NCI-H1048 (cell line): ENCODE measurements around the gene TJP2.
"Not testable (repeated sequence)": the region's sequence is repeated elsewhere in the genome, so short reads cannot be mapped to it uniquely, and the experiment has no call there.

ENCODE experiments used
- DNase-seq: peaks from one replicate; lab custom pipeline; 2025; lab: John Stamatoyannopoulos, UW

The TJP2 gene

GRCh38 chr9:69158471-69158870 lies 15.6 kb upstream of the TJP2 start:
- DNase-seq = no peak

- DNase-seq = not testable (repeated sequence)
Observed at GRCh38 chr9:69164573-69164972, 9.5 kb upstream of the TJP2 start.

GRCh38 chr9:69165581-69165980 lies 8.5 kb upstream of the TJP2 start:
- no peak for DNase-seq

GRCh38 chr9:69168709-69169217 lies 5.3 kb upstream of the TJP2 start:
- DNase-seq = no peak

- no peak for DNase-seq
Observed at GRCh38 chr9:69170231-69170630, 3.8 kb upstream of the TJP2 start.

GRCh38 chr9:69171049-69171448 lies 3.0 kb upstream of the TJP2 start:
- DNase-seq = no peak

GRCh38 chr9:69171517-69171916 lies 2.6 kb upstream of the TJP2 start:
- DNase-seq = no peak

- DNase-seq = no peak
Observed at GRCh38 chr9:69172895-69173294, 1.2 kb upstream of the TJP2 start.

- no peak for DNase-seq
Observed at GRCh38 chr9:69173497-69173890, 583 bp upstream of the TJP2 start.

- DNase-seq = no peak
Observed at GRCh38 chr9:69174616-69175463, 763 bp downstream of the TJP2 start.

- DNase-seq = no peak
Observed at GRCh38 chr9:69175486-69175885, 1.4 kb downstream of the TJP2 start.

- no peak for DNase-seq
Observed at GRCh38 chr9:69176471-69177171, 2.5 kb downstream of the TJP2 start.

- no peak for DNase-seq
Observed at GRCh38 chr9:69178583-69179011, 4.5 kb downstream of the TJP2 start.

GRCh38 chr9:69179037-69179436 lies 5.0 kb downstream of the TJP2 start:
- DNase-seq = no peak

GRCh38 chr9:69180200-69180599 lies 6.1 kb downstream of the TJP2 start:
- DNase-seq = no peak

GRCh38 chr9:69180670-69181069 lies 6.6 kb downstream of the TJP2 start:
- DNase-seq = no peak

GRCh38 chr9:69181908-69182353 lies 7.9 kb downstream of the TJP2 start:
- no peak for DNase-seq

- no peak for DNase-seq
Observed at GRCh38 chr9:69184266-69184665, 10.2 kb downstream of the TJP2 start.

- no peak for DNase-seq
Observed at GRCh38 chr9:69186841-69187611, 12.9 kb downstream of the TJP2 start.

GRCh38 chr9:69188975-69189374 lies 14.9 kb downstream of the TJP2 start:
- no peak for DNase-seq

- DNase-seq = no peak
Observed at GRCh38 chr9:69190086-69190862, 16.2 kb downstream of the TJP2 start.

- no peak for DNase-seq
Observed at GRCh38 chr9:69190863-69191181, 16.7 kb downstream of the TJP2 start.
